ENCODE measurements around the gene RPL10. TPM values are rescaled to one million over a fixed set of nuclear protein-coding genes. Genes with fewer than 3 reads are reported as not detected.

The RPL10 gene
- total RNA-seq, 1 experiment from 2014 or later: 3,490 TPM

GRCh38 chrX:154436983-154437752 lies 39.0 kb downstream of the RPL10 start, which contains the start of gene GDI1:
Gene GDI1, plus strand, starts transcription at chrX:154437154. Its CDS starts 101 bp downstream, at chrX:154437255.
- intact Hi-C loops (cut with micrococcal nuclease): no loop called here
- no TSS peak for BruUV-seq (replicated peaks)
- Mint-ChIP-seq H3K36me3 (ENCODE audit: insufficient read depth, unreplicated experiment) (peaks cover 32% of the 10 kb centered on the region), H3K4me1 (ENCODE audit: insufficient read depth, unreplicated experiment) (no peaks in the 10 kb centered on the region), H3K27me3 (ENCODE audit: insufficient read depth, unreplicated experiment) (peaks cover 11% of the 10 kb centered on the region), H3K27ac (ENCODE audit: low read depth, unreplicated experiment) (no peak within 1 kb of the TSS), H3K9me3 (ENCODE audit: unreplicated experiment) (no peaks in the 10 kb centered on the region), H3K4me3 (ENCODE audit: unreplicated experiment) (peak within 1 kb of the TSS; percentile 76)
- peak; percentile 27 for DNase-seq (ENCODE audit: unreplicated experiment)
- TF ChIP-seq, protein P1, sequence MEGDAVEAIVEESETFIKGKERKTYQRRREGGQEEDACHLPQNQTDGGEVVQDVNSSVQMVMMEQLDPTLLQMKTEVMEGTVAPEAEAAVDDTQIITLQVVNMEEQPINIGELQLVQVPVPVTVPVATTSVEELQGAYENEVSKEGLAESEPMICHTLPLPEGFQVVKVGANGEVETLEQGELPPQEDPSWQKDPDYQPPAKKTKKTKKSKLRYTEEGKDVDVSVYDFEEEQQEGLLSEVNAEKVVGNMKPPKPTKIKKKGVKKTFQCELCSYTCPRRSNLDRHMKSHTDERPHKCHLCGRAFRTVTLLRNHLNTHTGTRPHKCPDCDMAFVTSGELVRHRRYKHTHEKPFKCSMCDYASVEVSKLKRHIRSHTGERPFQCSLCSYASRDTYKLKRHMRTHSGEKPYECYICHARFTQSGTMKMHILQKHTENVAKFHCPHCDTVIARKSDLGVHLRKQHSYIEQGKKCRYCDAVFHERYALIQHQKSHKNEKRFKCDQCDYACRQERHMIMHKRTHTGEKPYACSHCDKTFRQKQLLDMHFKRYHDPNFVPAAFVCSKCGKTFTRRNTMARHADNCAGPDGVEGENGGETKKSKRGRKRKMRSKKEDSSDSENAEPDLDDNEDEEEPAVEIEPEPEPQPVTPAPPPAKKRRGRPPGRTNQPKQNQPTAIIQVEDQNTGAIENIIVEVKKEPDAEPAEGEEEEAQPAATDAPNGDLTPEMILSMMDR (IDR thresholded peaks at IDR 0.05; ENCODE audit: unreplicated experiment): no peak
- ChIA-PET POLR2A (interaction anchor here (0.7 kb wide), 1 partner anchor 166 kb away, joined by 5 read pairs; no protein-coding TSS in a partner anchor), CTCF (no interaction called here)

GRCh38 chrX:154437971-154438893 lies 40.1 kb downstream of the RPL10 start:
- Mint-ChIP-seq H3K27ac (ENCODE audit: low read depth, unreplicated experiment) (no peak overlapping the region), H3K4me1 (ENCODE audit: insufficient read depth, unreplicated experiment) (no peaks in the 10 kb centered on the region), H3K36me3 (ENCODE audit: insufficient read depth, unreplicated experiment) (peaks cover 34% of the 10 kb centered on the region), H3K9me3 (ENCODE audit: unreplicated experiment) (no peaks in the 10 kb centered on the region), H3K27me3 (ENCODE audit: insufficient read depth, unreplicated experiment) (peaks cover 11% of the 10 kb centered on the region), H3K4me3 (ENCODE audit: unreplicated experiment) (peak overlapping the region; percentile 76)
- no peak for DNase-seq (ENCODE audit: unreplicated experiment)
- intact Hi-C loops (cut with micrococcal nuclease): no loop called here
- BruUV-seq (replicated peaks): TSS peak; percentile 8
- ChIA-PET CTCF (interaction anchor here (0.7 kb wide), 1 partner anchor 9 kb away, joined by 3 read pairs; no protein-coding TSS in a partner anchor), POLR2A (interaction anchor here (0.9 to 1.1 kb wide), 3 partner anchors 40 to 109 kb away, joined by 3 to 4 read pairs (median 4); partner anchors contain the start of genes G6PD, IKBKG and RPL10)
- TF ChIP-seq, protein P1 (IDR thresholded peaks at IDR 0.05; ENCODE audit: unreplicated experiment): no peak

DNA sequence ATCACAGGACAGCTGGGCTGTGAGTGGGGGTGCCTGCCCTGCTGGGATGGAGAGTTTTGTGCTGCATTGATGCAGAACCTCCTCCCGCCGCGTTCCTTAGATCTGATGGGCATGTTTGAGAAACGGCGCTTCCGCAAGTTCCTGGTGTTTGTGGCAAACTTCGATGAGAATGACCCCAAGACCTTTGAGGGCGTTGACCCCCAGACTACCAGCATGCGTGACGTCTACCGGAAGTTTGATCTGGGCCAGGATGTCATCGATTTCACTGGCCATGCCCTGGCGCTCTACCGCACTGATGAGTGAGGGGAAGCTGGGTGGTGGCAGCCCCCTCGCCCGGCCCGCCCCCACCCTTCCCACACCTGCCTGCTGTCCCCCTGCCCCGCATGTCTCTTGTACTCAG lies 41.7 kb downstream of the RPL10 start:
- intact Hi-C loops (cut with micrococcal nuclease): loop anchor here (5.0 kb wide), 1 partner anchor 33 kb away; the partner anchor contains the start of gene DNASE1L1
- no peaks in the 10 kb centered on the region for H3K9me3 Mint-ChIP-seq (ENCODE audit: unreplicated experiment)
- TF ChIP-seq, protein P1 (IDR thresholded peaks at IDR 0.05; ENCODE audit: unreplicated experiment): no peak
- POLR2A ChIA-PET: no interaction called here
- no peak overlapping the region for H3K27ac Mint-ChIP-seq (ENCODE audit: low read depth, unreplicated experiment)
- no peaks in the 10 kb centered on the region for H3K27me3 Mint-ChIP-seq (ENCODE audit: insufficient read depth, unreplicated experiment)
- H3K36me3 Mint-ChIP-seq (ENCODE audit: insufficient read depth, unreplicated experiment): peaks cover 40% of the 10 kb centered on the region
- H3K4me1 Mint-ChIP-seq (ENCODE audit: insufficient read depth, unreplicated experiment): no peaks in the 10 kb centered on the region
- no TSS peak for BruUV-seq (replicated peaks)
- CTCF ChIA-PET: interaction anchor here (0.6 kb wide), 1 partner anchor 1807 kb away, joined by 4 read pairs; no protein-coding TSS in a partner anchor
- no peak overlapping the region for H3K4me3 Mint-ChIP-seq (ENCODE audit: unreplicated experiment)
- DNase-seq (ENCODE audit: unreplicated experiment): no peak

Measured in MCF 10A (cell line).